Motor neuron (in vitro differentiated cells): ENCODE data around the gene DCST2. TPM values are rescaled to one million over a fixed set of nuclear protein-coding genes. Genes with fewer than 3 reads are reported as not detected.
A peak's percentile ranks its signal among the peaks of the same experiment; 100 is the strongest.
"Not testable (repeated sequence)": the region's sequence is repeated elsewhere in the genome, so short reads cannot be mapped to it uniquely, and the experiment has no call there.

Experiments used
- ATAC-seq, 8 experiments: fragments of 200-7000 bp; cut with Tn5 transposase; replicated peaks in 6 of 8; 2 replicates each; pipeline ENCODE4 v1.8.0; 2021; ENCODE audit warnings: mild to moderate bottlenecking in 8 of 8, moderate library complexity in 8 of 8
- H3K27ac ChIP-seq, 2 donors: fragments of 250-450 bp; sonication (Bioruptor Pico); 2 replicates each; pipeline ENCODE4 v1.9.0; 2021; ENCODE audit warnings: antibody characterized with exemption in 2 of 2, mild to moderate bottlenecking in 2 of 2, moderate library complexity in 1 of 2
- H3K4me1 ChIP-seq, 2 donors: fragments of 250-450 bp; sonication (Bioruptor Pico); replicated peaks in 1 of 2; 2 replicates each; pipeline ENCODE4 v1.6.1; 2021; ENCODE audit warnings: antibody characterized with exemption in 2 of 2, mild to moderate bottlenecking in 2 of 2, moderate library complexity in 1 of 2
- H3K4me3 ChIP-seq, 5 donors: fragments of 250-450 bp; sonication (Bioruptor Pico); 2 replicates each; pipeline ENCODE4 v1.9.0; 2021; ENCODE audit warnings: antibody characterized with exemption in 5 of 5, mild to moderate bottlenecking in 5 of 5, moderate library complexity in 4 of 5
- WGBS, 10 experiments: fragments of 450-650 bp; shearing (Covaris generic); methylation state at CpG; one replicate each; pipeline ENCODE4 v1.0.0; 2022; 5-methylcytosine and 5-hydroxymethylcytosine counted together
- in situ Hi-C, 9 experiments: fragments of 400-800 bp; cut with MboI; loops; one replicate each; pipeline ENCODE4 v1.15.0; 2021; ENCODE audit warnings: low sequenced_read_pairs in 9 of 9, low pct_unique_long_range_greater_than_20kb in 2 of 9; ENCODE audit not compliant: unreplicated experiment in 9 of 9
- total RNA-seq, 8 experiments: library from RNA; unstranded; fragments of 300-600 nt; gene quantifications; 2 replicates each; pipeline versions ENCODE4 v1.2.3 to v1.2.4, GENCODE V29; 2022

Gene DCST2
- total RNA-seq, 8 experiments from 2014 or later, result 0.22 to 2.8 (median 0.78) TPM; not detected in 1

GRCh38 chr1:155000726-155001424, 32.7 kb downstream of the DCST2 start:
- in situ Hi-C loops, result no loop called here
- WGBS, 10 experiments, result 0% methylated on average over 3 to 13 of the region's 43 CpGs; no CpG with 5 or more reads in 6 of the 10 experiments
- Histone ChIP-seq H3K4me3 (peak overlapping the region; percentile 49 to 74 (median 56)), H3K27ac (peak overlapping the region; percentile 86 to 87), H3K4me1 (peaks cover 16 to 24% of the 10 kb centered on the region in 2 donors)
- peak; percentile 41 to 62 (median 56) for ATAC-seq

GRCh38 chr1:155000411-155000725, 33.2 kb downstream of the DCST2 start:
- H3K27ac ChIP-seq, result peak overlapping the region; percentile 86 to 87
- 0% methylated on average over 1 to 4 of the region's 13 CpGs; no CpG with 5 or more reads in 7 of the 10 experiments for WGBS, 10 experiments
- ATAC-seq, result no peak
- H3K4me1 ChIP-seq, result peaks cover 19 to 22% of the 10 kb centered on the region in 2 donors
- H3K4me3 ChIP-seq, result peak overlapping the region; percentile 49 to 74 (median 56)
- in situ Hi-C loops, result no loop called here

DNA sequence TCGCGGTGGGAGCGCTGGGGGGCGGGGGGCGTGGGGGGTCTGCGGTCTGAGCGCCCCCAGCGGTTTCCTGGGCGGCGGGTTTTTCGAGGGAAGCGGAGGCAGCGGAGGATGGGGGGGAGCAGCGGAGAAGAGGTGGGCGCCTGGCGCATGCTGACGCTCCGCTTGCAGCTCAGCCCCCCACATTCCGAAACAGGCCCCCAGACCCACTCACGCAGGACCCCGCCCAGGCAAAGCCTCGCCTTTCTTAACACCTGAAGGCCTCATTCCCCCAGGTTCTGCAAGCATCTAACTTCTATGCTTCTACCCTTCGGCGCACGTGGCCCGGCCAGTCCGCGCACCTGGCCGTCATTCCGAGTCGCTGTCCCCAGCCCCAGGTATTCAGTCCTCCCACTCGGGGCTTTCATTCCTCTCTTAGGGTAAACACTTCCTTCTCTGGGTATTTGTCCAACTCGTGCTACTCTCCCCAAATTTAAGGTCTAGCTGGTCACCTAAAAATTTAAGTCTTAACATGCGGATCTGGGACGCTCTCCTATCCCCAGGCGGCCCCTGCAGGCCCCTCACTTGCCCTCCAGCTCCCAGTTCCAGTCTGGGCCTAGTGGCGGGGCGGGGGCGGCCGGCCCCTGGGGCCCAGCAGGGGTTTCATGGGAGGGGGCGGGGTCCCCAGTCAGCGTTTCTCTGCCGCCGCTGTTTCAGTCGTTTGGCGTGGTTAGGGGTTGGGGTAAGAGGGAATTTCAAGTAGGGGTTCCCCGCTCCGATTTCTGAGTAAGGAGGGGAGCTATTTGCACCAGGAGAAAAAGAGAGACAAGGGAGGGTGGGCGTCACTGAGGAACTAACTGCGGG, 33.8 kb downstream of the DCST2 start:
- in situ Hi-C loops, result no loop called here
- 0 to 6% (median 0%) methylated on average over 1 to 16 of the region's 50 CpGs; no CpG with 5 or more reads in 4 of the 10 experiments for WGBS, 10 experiments
- H3K4me1 ChIP-seq, result peaks cover 16% of the 10 kb centered on the region in 2 donors

DNA sequence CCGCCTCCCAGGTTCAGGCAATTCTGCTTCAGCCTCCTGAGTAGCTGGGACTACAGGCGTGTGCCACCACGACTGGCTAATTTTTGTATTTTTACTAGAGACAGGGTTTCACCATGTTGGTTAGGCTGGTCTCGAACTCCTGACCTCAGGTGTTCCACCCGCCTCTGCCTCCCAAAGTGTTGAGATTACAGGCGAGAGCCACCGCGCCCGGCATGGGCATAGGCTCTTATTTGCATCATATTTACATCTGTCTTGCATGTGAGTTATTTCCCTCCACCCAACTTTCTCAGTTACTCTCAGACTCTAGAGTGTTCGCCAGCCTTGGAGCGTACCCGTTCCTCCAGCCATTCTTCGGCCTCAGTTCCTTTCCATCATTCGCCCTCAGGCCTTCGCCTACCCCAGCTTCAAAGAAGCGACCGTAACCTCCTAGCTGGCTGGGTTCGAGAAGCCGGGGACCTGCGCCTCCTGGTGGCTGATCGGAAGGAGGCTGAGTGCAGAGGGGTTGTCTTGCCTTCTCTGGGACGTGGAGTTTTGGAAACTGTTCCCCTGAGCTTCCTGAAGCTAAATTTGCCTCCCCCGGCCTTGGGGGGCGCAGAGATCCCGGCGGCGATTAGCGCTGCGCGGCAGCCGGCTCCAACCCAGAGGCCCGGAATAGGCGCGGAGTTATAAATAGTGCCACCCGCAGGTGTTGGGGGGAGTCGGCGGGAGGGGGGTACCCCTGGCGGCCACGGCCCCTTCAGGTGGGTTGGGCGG, 34.6 kb downstream of the DCST2 start:
- H3K4me3 ChIP-seq, result peak overlapping the region; percentile 49 to 74 (median 56)
- in situ Hi-C loops, result no loop called here
- H3K4me1 ChIP-seq, result peaks cover 8 to 9% of the 10 kb centered on the region in 2 donors
- WGBS, 10 experiments, result 0 to 43% (median 12%) methylated on average over 2 to 20 of the region's 40 CpGs; no CpG with 5 or more reads in 4 of the 10 experiments
- peak overlapping the region in 1 of 2 donors; percentile 87 for H3K27ac ChIP-seq
- peak in 3 of 8 experiments; percentile 5 to 14 (median 8) for ATAC-seq

More for the DNA sequence above, 33.8 kb downstream of the DCST2 start:
- peak overlapping the region; percentile 49 to 74 (median 56) for H3K4me3 ChIP-seq
- ATAC-seq, result no peak
- H3K27ac ChIP-seq, result peak overlapping the region; percentile 86 to 87

- H3K4me1 ChIP-seq, result peaks cover 12 to 15% of the 10 kb centered on the region in 2 donors
- H3K4me3 ChIP-seq, result no peak overlapping the region
- H3K27ac ChIP-seq, result no peak overlapping the region
- 80 to 100% (median 90%) methylated on average over 1 to 8 of the region's 16 CpGs; no CpG with 5 or more reads in 5 of the 10 experiments for WGBS, 10 experiments
- in situ Hi-C loops, result no loop called here
- ATAC-seq, result no peak
These were observed 35.3 kb downstream of the DCST2 start for GRCh38 chr1:154998201-154998780.

DNA sequence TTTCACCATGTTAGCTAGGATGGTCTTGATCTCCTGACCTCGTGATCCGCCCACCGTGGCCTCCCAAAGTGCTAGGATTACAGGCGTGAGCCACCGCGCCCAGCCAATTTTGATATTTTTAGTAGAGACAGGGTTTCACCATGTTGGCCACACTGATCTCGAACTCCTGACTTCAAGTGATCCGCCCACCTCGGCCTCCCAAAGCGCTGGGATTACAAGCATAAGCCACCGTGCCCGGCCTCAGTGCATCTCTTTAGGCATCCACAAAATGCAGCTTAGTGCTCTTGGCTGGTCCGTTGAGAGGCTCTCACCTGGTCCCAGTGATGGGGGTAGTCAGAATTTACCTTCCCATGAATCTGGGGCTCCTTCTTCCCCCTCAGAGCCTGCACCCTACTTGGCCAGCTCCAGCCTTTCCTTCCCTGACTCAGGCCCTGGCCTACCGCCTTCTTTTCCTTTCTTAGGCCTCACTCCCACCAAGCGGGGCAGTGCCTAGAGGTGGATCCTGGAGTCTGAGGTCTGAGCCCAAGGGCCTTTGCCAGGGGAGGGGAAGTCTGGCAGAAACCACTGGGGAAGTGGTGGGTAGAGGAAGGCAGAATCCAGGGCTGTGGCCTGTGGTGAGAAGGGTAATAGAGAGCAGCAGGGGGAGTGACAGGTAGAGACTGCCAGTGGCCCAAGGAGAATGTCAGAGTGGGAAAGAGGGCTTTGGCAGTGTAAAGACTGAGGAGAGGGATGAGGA, 36.4 kb downstream of the DCST2 start:
- Histone ChIP-seq H3K4me1 (peaks cover 17 to 22% of the 10 kb centered on the region in 2 donors), H3K27ac (no peak overlapping the region), H3K4me3 (no peak overlapping the region)
- no peak for ATAC-seq
- 66 to 100% (median 96%) methylated on average over 2 to 14 of the region's 15 CpGs; no CpG with 5 or more reads in 3 of the 10 experiments for WGBS, 10 experiments
- in situ Hi-C loops, result no loop called here

GRCh38 chr1:154995301-154995983, 38.1 kb downstream of the DCST2 start:
- in situ Hi-C loops, H3K27ac ChIP-seq, H3K4me3 ChIP-seq: not testable (repeated sequence)
- H3K4me1 ChIP-seq, result peaks cover 17 to 22% of the 10 kb centered on the region in 2 donors
- ATAC-seq, result peak in 3 of 8 experiments; percentile 4 to 18 (median 6)
- WGBS, 10 experiments, result 0 to 78% (median 37%) methylated on average over 2 to 11 of the region's 13 CpGs

DNA sequence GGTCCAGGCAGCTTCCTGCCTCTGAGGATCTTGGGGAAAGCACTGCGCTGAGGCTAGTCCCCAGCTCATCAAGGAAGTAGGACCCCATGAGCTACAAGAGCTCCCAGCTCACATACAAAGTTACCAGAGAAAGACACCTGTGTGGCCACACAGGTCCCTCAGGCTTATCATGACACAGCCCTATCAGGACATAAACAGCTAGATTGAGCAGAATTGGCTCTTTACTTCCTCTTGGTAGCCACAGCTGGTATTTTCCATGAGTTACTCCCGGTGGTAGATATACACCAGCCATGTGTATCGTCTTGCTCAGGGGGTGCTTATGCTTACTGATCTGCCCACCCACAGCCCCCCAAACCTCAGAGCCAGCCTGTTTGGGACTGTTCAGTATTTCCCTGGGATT, 39.0 kb downstream of the DCST2 start:
- in situ Hi-C loops, result no loop called here
- H3K4me1 ChIP-seq, result peaks cover 11 to 22% of the 10 kb centered on the region in 2 donors
- ATAC-seq, result no peak
- 16 to 93% (median 89%) methylated on average over 1 to 3 of the region's 3 CpGs; no CpG with 5 or more reads in 4 of the 10 experiments for WGBS, 10 experiments
- no peak overlapping the region for H3K27ac ChIP-seq
- H3K4me3 ChIP-seq, result no peak overlapping the region

DNA sequence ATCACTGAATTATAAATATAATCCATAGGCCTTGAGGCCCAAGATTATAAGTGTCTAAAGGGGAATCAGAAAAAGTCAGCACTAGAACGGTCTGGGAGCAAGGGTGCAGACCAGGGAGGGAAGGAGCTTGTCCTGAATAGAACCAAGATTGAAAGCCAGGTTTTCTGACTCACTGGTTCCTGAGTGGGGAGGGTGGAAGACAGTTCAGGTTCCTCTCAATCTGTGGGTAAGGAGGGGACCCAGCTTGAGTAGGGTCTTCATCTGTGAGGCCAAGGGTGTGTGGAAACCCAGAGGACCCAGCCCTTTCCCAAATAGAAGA, 39.4 kb downstream of the DCST2 start:
- in situ Hi-C loops, result no loop called here
- 11 to 83% (median 83%) methylated on average over 1 of the region's 1 CpG; no CpG with 5 or more reads in 5 of the 10 experiments for WGBS, 10 experiments
- no peak overlapping the region for H3K27ac ChIP-seq
- peaks cover 13 to 22% of the 10 kb centered on the region in 2 donors for H3K4me1 ChIP-seq
- ATAC-seq, result no peak
- no peak overlapping the region for H3K4me3 ChIP-seq

DNA sequence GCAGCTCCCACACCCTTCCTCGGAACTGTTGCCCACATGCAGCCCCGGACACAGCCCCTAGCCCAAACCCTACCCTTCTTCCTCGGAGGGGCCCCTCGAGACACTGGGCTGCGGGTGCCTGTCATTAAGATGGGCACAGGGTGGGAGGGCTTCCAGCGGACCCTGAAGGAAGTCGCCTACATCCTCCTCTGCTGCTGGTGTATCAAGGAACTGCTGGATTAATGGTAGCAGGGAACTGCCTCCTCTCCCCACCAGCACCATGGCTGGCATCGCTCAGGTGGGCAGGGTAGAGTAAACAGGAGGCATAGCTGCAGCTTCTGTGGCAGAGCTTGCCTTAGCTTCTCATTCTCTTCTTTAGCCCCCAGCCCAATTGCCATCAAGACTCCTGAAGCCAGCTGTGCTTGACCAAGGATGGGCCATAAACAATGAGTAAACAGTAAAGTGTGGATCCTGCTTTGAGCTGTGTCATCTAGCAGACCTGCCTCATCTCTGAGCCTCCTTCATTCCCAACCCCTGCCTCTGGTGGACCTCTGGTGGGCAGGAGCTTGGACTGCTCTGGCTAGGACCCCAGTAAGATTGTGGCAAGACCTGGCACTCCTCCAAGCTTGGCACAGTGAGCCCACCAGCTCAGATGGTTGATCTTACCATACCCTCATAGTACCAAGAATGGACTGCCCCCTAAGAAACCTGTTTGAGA, 39.9 kb downstream of the DCST2 start, which contains the start of gene LENEP:
Gene LENEP, plus strand, starts transcription at position 15 of the 697 bp plus-strand sequence. Its CDS starts 22 bp downstream, at position 37.
- no peak within 1 kb of the TSS for H3K4me3 ChIP-seq
- in situ Hi-C loops, result no loop called here
- ATAC-seq, result no peak
- 50 to 100% (median 86%) methylated on average over 1 to 5 of the region's 8 CpGs; no CpG with 5 or more reads in 4 of the 10 experiments for WGBS, 10 experiments
- peaks cover 17 to 21% of the 10 kb centered on the region in 2 donors for H3K4me1 ChIP-seq
- peak within 1 kb of the TSS in 1 of 2 donors; percentile 70 for H3K27ac ChIP-seq
